ENCODE results near the gene TUBB2B. TPM values are rescaled to one million over a fixed set of nuclear protein-coding genes. Genes with fewer than 3 reads are reported as not detected.

The TUBB2B gene
- total RNA-seq, 4 donors from 2014 or later, result 0.26 to 80.7 (median 4.3) TPM; not detected in 1

- H3K27me3 ChIP-seq, result no peaks in the 10 kb centered on the region
- H3K4me3 ChIP-seq, result no peak overlapping the region
- no peaks in the 10 kb centered on the region for H3K9me3 ChIP-seq
- H3K36me3 ChIP-seq, result no peaks in the 10 kb centered on the region
- H3K4me1 ChIP-seq, result no peaks in the 10 kb centered on the region
- no peak overlapping the region for H3K27ac ChIP-seq
- TF ChIP-seq POLR2A (IDR thresholded peaks at IDR 0.05), result no peak
- peak; percentile 91 to 98 (median 95) for TF ChIP-seq CTCF (IDR thresholded peaks at IDR 0.05)
- intact Hi-C loops (cut with DNase I; ENCODE audit: low total_unique reads), result loop anchor here (5.0 kb wide), 1 partner anchor 124 kb away; no protein-coding TSS in a partner anchor
- peak; percentile 81 to 83 for DNase-seq
These were observed 24.2 kb upstream of the TUBB2B start for GRCh38 chr6:3251462-3252314.

GRCh38 chr6:3250231-3250675 is 22.8 kb upstream of the TUBB2B start:
- Histone ChIP-seq H3K27ac (no peak overlapping the region), H3K27me3 (no peaks in the 10 kb centered on the region), H3K4me1 (no peaks in the 10 kb centered on the region), H3K36me3 (no peaks in the 10 kb centered on the region), H3K4me3 (no peak overlapping the region), H3K9me3 (no peaks in the 10 kb centered on the region)
- intact Hi-C loops (cut with DNase I; ENCODE audit: low total_unique reads), result loop anchor here (5.0 kb wide), 1 partner anchor 123 kb away; no protein-coding TSS in a partner anchor
- peak in 1 of 2 donors; percentile 30 for DNase-seq
- TF ChIP-seq POLR2A (IDR thresholded peaks at IDR 0.05) (no peak), CTCF (IDR thresholded peaks at IDR 0.05) (no peak)

- Histone ChIP-seq H3K27me3 (no peaks in the 10 kb centered on the region), H3K36me3 (no peaks in the 10 kb centered on the region), H3K4me1 (no peaks in the 10 kb centered on the region), H3K9me3 (no peaks in the 10 kb centered on the region), H3K4me3 (no peak overlapping the region), H3K27ac (no peak overlapping the region)
- intact Hi-C loops (cut with DNase I; ENCODE audit: low total_unique reads), result loop anchor here (5.0 kb wide), 1 partner anchor 123 kb away; no protein-coding TSS in a partner anchor
- no peak for DNase-seq
- TF ChIP-seq POLR2A (IDR thresholded peaks at IDR 0.05), result no peak
- no peak for TF ChIP-seq CTCF (IDR thresholded peaks at IDR 0.05)
These were observed 22.4 kb upstream of the TUBB2B start for GRCh38 chr6:3249821-3250220.

GRCh38 chr6:3247255-3248146 is 20.0 kb upstream of the TUBB2B start:
- H3K36me3 ChIP-seq, result no peaks in the 10 kb centered on the region
- H3K4me3 ChIP-seq, result peak overlapping the region; percentile 28 to 35
- no peak for TF ChIP-seq POLR2A (IDR thresholded peaks at IDR 0.05)
- TF ChIP-seq CTCF (IDR thresholded peaks at IDR 0.05), result no peak
- H3K4me1 ChIP-seq, result no peaks in the 10 kb centered on the region
- peak overlapping the region; percentile 38 to 63 for H3K27ac ChIP-seq
- DNase-seq, result peak; percentile 65 to 78
- no peaks in the 10 kb centered on the region for H3K9me3 ChIP-seq
- intact Hi-C loops (cut with DNase I; ENCODE audit: low total_unique reads), result no loop called here
- H3K27me3 ChIP-seq, result no peaks in the 10 kb centered on the region

All from uterus (tissue), 4 donors.